Heart left ventricle (tissue), 16 donors: ENCODE results near the gene PI4K2A. TPM values are rescaled to one million over a fixed set of nuclear protein-coding genes. Genes with fewer than 3 reads are reported as not detected.

Experiments used
- ATAC-seq, 4 donors: fragments of 200-7000 bp; cut with Tn5 transposase; one replicate each; pipeline ENCODE4 v1.9.1; 2020 to 2022; ENCODE audit warnings: moderate library complexity in 4 of 4, mild to moderate bottlenecking in 3 of 4, moderate number of reproducible peaks in 1 of 4
- DNase-seq, 5 donors: peaks; one replicate each; pipeline ENCODE4 v3.0.0-alpha.2; 2020
- H3K27ac ChIP-seq, 12 donors: fragments of 200-600 bp; sonication (generic) in 4 of 12; one replicate each; pipeline versions ENCODE4 v1.5.0 to v1.8.0; 2016 to 2022; ENCODE audit warnings: mild to moderate bottlenecking in 2 of 12
- H3K27me3 ChIP-seq, 9 donors: fragments of 200-600 bp; sonication (generic) in 2 of 9; one replicate each; pipeline versions ENCODE4 v1.5.1 to v1.8.0; 2016 to 2022; ENCODE audit warnings: mild to moderate bottlenecking in 3 of 9
- H3K36me3 ChIP-seq, 9 donors: fragments of 200-600 bp; sonication (generic) in 2 of 9; one replicate each; pipeline versions ENCODE4 v1.5.0 to v1.8.0; 2018 to 2022; ENCODE audit warnings: mild to moderate bottlenecking in 2 of 9
- H3K4me1 ChIP-seq, 12 donors: fragments of 200-600 bp; sonication (generic) in 4 of 12; one replicate each; pipeline versions ENCODE4 v1.5.0 to v1.8.0; 2016 to 2022; ENCODE audit warnings: mild to moderate bottlenecking in 3 of 12
- H3K4me3 ChIP-seq, 12 donors: fragments of 200-600 bp; sonication (generic) in 4 of 12; one replicate each; pipeline versions ENCODE4 v1.5.0 to v1.8.0; 2017 to 2022; ENCODE audit warnings: mild to moderate bottlenecking in 9 of 12, moderate library complexity in 4 of 12
- H3K9me3 ChIP-seq, 12 donors: fragments of 200-600 bp; sonication (generic) in 4 of 12; one replicate each; pipeline versions ENCODE4 v1.5.0 to v1.8.0; 2016 to 2022; ENCODE audit warnings: mild to moderate bottlenecking in 1 of 12
- CTCF ChIP-seq, 12 donors: fragments of 200-600 bp; sonication (generic) in 4 of 12; IDR thresholded peaks; one replicate each; pipeline versions ENCODE4 v1.5.0 to v1.8.0; 2018 to 2022; ENCODE audit warnings: antibody characterized with exemption in 12 of 12, mild to moderate bottlenecking in 5 of 12
- POLR2A ChIP-seq, 2 donors: fragments of 450-650 bp; IDR thresholded peaks; one replicate each; pipeline ENCODE4 v1.6.1; 2017; ENCODE audit warnings: antibody characterized with exemption in 2 of 2, mild to moderate bottlenecking in 2 of 2, moderate library complexity in 2 of 2
- WGBS, 4 donors: extraction: QIAGEN DNeasy Blood & Tissue Kit in 2 of 4; methylation state at CpG; one replicate each; pipeline versions ENCODE4 v1.1.5 to v1.1.7; 2013 to 2018; 5-methylcytosine and 5-hydroxymethylcytosine counted together
- intact Hi-C, 10 donors: fragments of 100-400 bp; cut with DNase I; formaldehyde crosslinking; loops; one replicate each; pipeline versions ENCODE4 v1.11.1 to v1.14.2; 2022
- polyA plus RNA-seq, 2 donors: library from polyadenylated mRNA; stranded (reverse); fragments of 200-250 nt; gene quantifications; one replicate each; pipeline ENCODE4 v1.2.3, GENCODE V29; 2013
- total RNA-seq, 9 donors: library from RNA; depleted of rRNA in 2 of 9; stranded (reverse); fragments of >200 nt in 2 of 9; fragmentation: NEBNext Ultra II Directional in 3 of 9; extraction: Animal tissue kit (Norgen Biotek cat#: 25700) in 3 of 9; gene quantifications; one replicate each; pipeline versions ENCODE4 v1.1.0 to v1.2.4, GENCODE V29; 2016 to 2023
- donor health status: ischemic (EF 13 %, LVEDD 7.1; RV severe dilation, severe dysfunction).
- donor health status: healthy with polysubstance abuse.
- donor health status: DM: no; HTN: yes; CAD: no.
- donor health status: DM: no; HTN: no; CAD: no.
- donor health status: ischemic (EF 25% LVEDD 6.9; RV normal size, moderate dysfunction).
- donor health status: ischemic (EF 25% LVEDD 5.7; RV mildly dilated, moderate dysfunction).
- donor health status: healthy.
- donor health status: DM: yes; HTN: yes; CAD: no.
- donor health status: ischemic (EF 35%, LVEDD 5.7; RV mildly dilated, moderate dysfunction).
- donor health status: nonischemic (EF 11% LVEDD 7.7; RV severe dilation, severe dysfunction).
- donor health status: DM: yes; HTN: yes; CAD: no.
- donor health status: PGD.
- donor health status: ischemic (EF 29% LVEDD 5.4; RV normal size, mild dysfunction).
- donor health status: nonischemic (EF 23%, LVEDD 6.1; RV moderate dilation, normal function).

The PI4K2A gene
- total and polyA plus RNA-seq, 11 donors, result 5.6 to 36.8 (median 17.3) TPM

GRCh38 chr10:97643441-97643985 is 3.0 kb downstream of the PI4K2A start:
- H3K27me3 ChIP-seq, result no peaks in the 10 kb centered on the region
- no peak overlapping the region for H3K4me3 ChIP-seq
- 96 to 97% (median 97%) methylated on average over 4 of the region's 4 CpGs for WGBS, 4 donors
- H3K36me3 ChIP-seq, result peaks cover 0 to 38% (median 27%) of the 10 kb centered on the region in 9 donors
- H3K27ac ChIP-seq, result no peak overlapping the region
- H3K9me3 ChIP-seq, result no peaks in the 10 kb centered on the region
- TF ChIP-seq POLR2A (IDR thresholded peaks at IDR 0.05), result no peak
- no peak for TF ChIP-seq CTCF (IDR thresholded peaks at IDR 0.05)
- H3K4me1 ChIP-seq, result peaks cover 0 to 35% (median 13%) of the 10 kb centered on the region in 12 donors
- DNase-seq (no peak), ATAC-seq (no peak)
- intact Hi-C loops, result loop anchor here in 1 of 10 donors (5.0 kb wide), 1 partner anchor 44 kb away; the partner anchor contains the start of gene AVPI1

- Histone ChIP-seq H3K9me3 (no peaks in the 10 kb centered on the region), H3K4me3 (no peak overlapping the region), H3K27ac (no peak overlapping the region), H3K36me3 (peaks cover 0 to 38% (median 27%) of the 10 kb centered on the region in 9 donors), H3K27me3 (no peaks in the 10 kb centered on the region), H3K4me1 (peaks cover 0 to 46% (median 23%) of the 10 kb centered on the region in 12 donors)
- DNase-seq, result no peak
- intact Hi-C loops, result loop anchor here in 1 of 10 donors (5.0 kb wide), 1 partner anchor 42 kb away; the partner anchor contains the start of gene AVPI1
- no peak for ATAC-seq
- WGBS, 4 donors, result 86 to 94% (median 94%) methylated on average over 4 of the region's 4 CpGs
- TF ChIP-seq CTCF (IDR thresholded peaks at IDR 0.05) (no peak), POLR2A (IDR thresholded peaks at IDR 0.05) (no peak)
Observed at GRCh38 chr10:97644936-97645335, 4.5 kb downstream of the PI4K2A start.

GRCh38 chr10:97647556-97647955 is 7.1 kb downstream of the PI4K2A start:
- Histone ChIP-seq H3K27me3 (no peaks in the 10 kb centered on the region), H3K4me1 (peaks cover 0 to 55% (median 11%) of the 10 kb centered on the region in 12 donors)
- intact Hi-C loops, result no loop called here

More at GRCh38 chr10:97647556-97647955, 7.1 kb downstream of the PI4K2A start:
- WGBS, 4 donors, result 87 to 100% (median 95%) methylated on average over 1 of the region's 1 CpG
- no peak overlapping the region for H3K4me3 ChIP-seq
- peak overlapping the region in 1 of 12 donors; percentile 91 for H3K27ac ChIP-seq
- peaks cover 4 to 59% (median 47%) of the 10 kb centered on the region in 9 donors for H3K36me3 ChIP-seq
- DNase-seq, result no peak
- peak in 2 of 4 donors; percentile 8 to 41 for ATAC-seq
- H3K9me3 ChIP-seq, result no peaks in the 10 kb centered on the region
- TF ChIP-seq POLR2A (IDR thresholded peaks at IDR 0.05), result no peak
- no peak for TF ChIP-seq CTCF (IDR thresholded peaks at IDR 0.05)
